IMR-90 (cell line): ENCODE results near the gene CA11. TPM values are rescaled to one million over a fixed set of nuclear protein-coding genes. Genes with fewer than 3 reads are reported as not detected.
A peak's percentile ranks its signal among the peaks of the same experiment; 100 is the strongest.

Experiments
- ATAC-seq: fragments of 200-7000 bp; cut with Tn5 transposase; 2 replicates; pipeline ENCODE4 v1.9.1; 2020; ENCODE audit warnings: low read depth, mild to moderate bottlenecking, moderate library complexity
- BruUV-seq: library from RNA; stranded (reverse); fragments of 400-500 nt; replicated peaks from 2 replicates; lab custom pipeline; 2021; lab: Mats Ljungman, UMichigan
- CTCF ChIA-PET: fragments of 300-600 bp; formaldehyde crosslinking; extraction: SDS; loops from one replicate; lab custom pipeline; 2021; ENCODE audit warnings: antibody characterized with exemption; lab: Yijun Ruan, JAX
- POLR2A ChIA-PET: fragments of 300-600 bp; sonication (Branson Sonifier 250); formaldehyde crosslinking; loops from one replicate; lab custom pipeline; 2022; ENCODE audit warnings: antibody characterized with exemption; ENCODE audit not compliant: unreplicated experiment; lab: Charles Lee
- DNase-seq: peaks from one replicate; pipeline ENCODE4 v3.0.0; 2013
- H2AFZ ChIP-seq: replicated peaks from 2 replicates; pipeline ENCODE3; 2013; ENCODE audit warnings: low read length, mild to moderate bottlenecking; ENCODE audit not compliant: poor library complexity
- H2AK5ac ChIP-seq: 2 replicates; pipeline ENCODE4 v1.6.1; 2013; ENCODE audit warnings: low read depth, low read length, inconsistent platforms
- H2AK9ac ChIP-seq: replicated peaks from 2 replicates; pipeline ENCODE3; 2013; ENCODE audit warnings: mild to moderate bottlenecking, low read depth, low read length, moderate library complexity; ENCODE audit not compliant: poor library complexity
- H2BK120ac ChIP-seq: 2 replicates; pipeline ENCODE4 v1.6.1; 2013; ENCODE audit warnings: low read depth, low read length, inconsistent platforms
- H2BK15ac ChIP-seq: 3 replicates; pipeline ENCODE4 v1.6.1; 2013; ENCODE audit warnings: low read depth, low read length, inconsistent platforms
- H2BK20ac ChIP-seq: 2 replicates; pipeline ENCODE4 v1.6.1; 2013; ENCODE audit warnings: low read depth, mild to moderate bottlenecking, inconsistent platforms, low read length, moderate library complexity
- H2BK5ac ChIP-seq: 2 replicates; pipeline ENCODE4 v1.6.1; 2013; ENCODE audit warnings: mild to moderate bottlenecking, low read depth, low read length, inconsistent platforms; ENCODE audit not compliant: poor library complexity, severe bottlenecking
- H3K14ac ChIP-seq: replicated peaks from 2 replicates; pipeline ENCODE4 v1.6.1; 2013; ENCODE audit warnings: low read depth, low read length, inconsistent platforms
- H3K18ac ChIP-seq: 2 replicates; pipeline ENCODE4 v1.6.1; 2013; ENCODE audit warnings: low read depth, low read length, control low read depth
- H3K23ac ChIP-seq: 2 replicates; pipeline ENCODE4 v1.6.1; 2013; ENCODE audit warnings: low read depth, low read length, inconsistent platforms
- H3K27ac ChIP-seq: 2 replicates; pipeline ENCODE4 v1.5.1; 2013; ENCODE audit warnings: mild to moderate bottlenecking, control low read depth, low read length; ENCODE audit not compliant: insufficient read depth
- H3K27me3 ChIP-seq: 2 replicates; pipeline ENCODE4 v1.6.1; 2013; ENCODE audit warnings: low read length; ENCODE audit not compliant: control insufficient read depth, insufficient read depth
- H3K36me3 ChIP-seq: 2 replicates; pipeline ENCODE4 v1.6.1; 2013; ENCODE audit warnings: low read length, mixed read lengths; ENCODE audit not compliant: control insufficient read depth, insufficient read depth
- H3K4ac ChIP-seq: 2 replicates; pipeline ENCODE4 v1.6.1; 2013; ENCODE audit warnings: low read depth, low read length, inconsistent platforms
- H3K4me1 ChIP-seq: 2 replicates; pipeline ENCODE4 v1.6.1; 2013; ENCODE audit warnings: low read length, mixed read lengths; ENCODE audit not compliant: control insufficient read depth, insufficient read depth
- H3K4me2 ChIP-seq: 2 replicates; pipeline ENCODE4 v1.6.1; 2013; ENCODE audit warnings: low read depth, mild to moderate bottlenecking, control low read depth, low read length, moderate library complexity
- H3K4me3 ChIP-seq: 2 replicates; pipeline ENCODE4 v1.5.1; 2013; ENCODE audit warnings: low read depth, mild to moderate bottlenecking, control low read depth, low read length, moderate library complexity; ENCODE audit not compliant: insufficient read depth
- H3K56ac ChIP-seq: 2 replicates; pipeline ENCODE4 v1.6.1; 2013; ENCODE audit warnings: low read length, inconsistent platforms; ENCODE audit not compliant: insufficient read depth; ENCODE audit errors: extremely low read depth
- H3K79me1 ChIP-seq, 2 experiments: 2 replicates each; pipeline ENCODE4 v1.6.1; 2013; ENCODE audit warnings: low read length in 2 of 2, inconsistent platforms in 1 of 2, low read depth in 1 of 2
- H3K9ac ChIP-seq: 2 replicates; pipeline ENCODE4 v1.6.1; 2013; ENCODE audit warnings: low read depth, low read length, control low read depth
- H3K9me1 ChIP-seq: 2 replicates; pipeline ENCODE4 v1.6.1; 2013; ENCODE audit warnings: low read length, inconsistent platforms; ENCODE audit not compliant: insufficient read depth
- H3K9me3 ChIP-seq: 2 replicates; pipeline ENCODE4 v1.6.1; 2013; ENCODE audit warnings: low read length; ENCODE audit not compliant: control insufficient read depth, insufficient read depth
- H4K20me1 ChIP-seq: 2 replicates; pipeline ENCODE4 v1.6.1; 2013; ENCODE audit warnings: low read length, inconsistent platforms; ENCODE audit not compliant: insufficient read depth
- H4K5ac ChIP-seq: 2 replicates; pipeline ENCODE4 v1.6.1; 2013; ENCODE audit warnings: mild to moderate bottlenecking, low read depth, low read length, control low read depth
- H4K8ac ChIP-seq, 2 experiments: 2 replicates each; pipeline ENCODE4 v1.6.1; 2013; ENCODE audit warnings: low read depth in 2 of 2, low read length in 2 of 2, control low read depth in 1 of 2, inconsistent platforms in 1 of 2
- H4K91ac ChIP-seq: 2 replicates; pipeline ENCODE4 v1.6.1; 2013; ENCODE audit warnings: low read depth, low read length, inconsistent platforms; ENCODE audit not compliant: insufficient read depth
- BHLHE40 ChIP-seq: fragments of 150-350 bp; IDR thresholded peaks from 2 replicates; pipeline ENCODE4 v1.6.1; 2016; ENCODE audit warnings: mild to moderate bottlenecking, low read depth, low read length
- CEBPB ChIP-seq: IDR thresholded peaks from 2 replicates; pipeline ENCODE4 v1.6.1; 2012; ENCODE audit warnings: low read depth, low read length, improper control_type of control experiment
- FOS ChIP-seq: fragments of 150-350 bp; IDR thresholded peaks from 2 replicates; pipeline ENCODE4 v1.6.1; 2016; ENCODE audit warnings: low read depth, low read length
- MAFK ChIP-seq: IDR thresholded peaks from 2 replicates; pipeline ENCODE4 v1.6.1; 2012; ENCODE audit warnings: low read depth, low read length, improper control_type of control experiment
- MAZ ChIP-seq: IDR thresholded peaks from 2 replicates; pipeline ENCODE4 v1.6.1; 2012; ENCODE audit warnings: low read depth, mild to moderate bottlenecking, low read length, improper control_type of control experiment, moderate library complexity, borderline replicate concordance
- NFE2L2 ChIP-seq: fragments of 150-350 bp; IDR thresholded peaks from 2 replicates; pipeline ENCODE4 v1.6.1; 2016; ENCODE audit warnings: low read depth, mild to moderate bottlenecking, low read length
- POLR2A ChIP-seq: IDR thresholded peaks from 2 replicates; pipeline ENCODE4 v1.6.1; 2012; ENCODE audit warnings: mild to moderate bottlenecking, low read depth, low read length
- RAD21 ChIP-seq: IDR thresholded peaks from 2 replicates; pipeline ENCODE4 v1.6.1; 2012; ENCODE audit warnings: low read length, improper control_type of control experiment
- RCOR1 ChIP-seq: IDR thresholded peaks from 2 replicates; pipeline ENCODE4 v1.6.1; 2012; ENCODE audit warnings: mild to moderate bottlenecking, low read length, improper control_type of control experiment; ENCODE audit not compliant: insufficient replicate concordance
- RFX5 ChIP-seq: IDR thresholded peaks from 2 replicates; pipeline ENCODE4 v1.8.0; 2012; ENCODE audit warnings: low read depth, mild to moderate bottlenecking, low read length, moderate library complexity
- SMC3 ChIP-seq: fragments of 150-350 bp; IDR thresholded peaks from 2 replicates; pipeline ENCODE4 v1.6.1; 2016; ENCODE audit warnings: low read depth, mild to moderate bottlenecking, antibody characterized with exemption, low read length, moderate library complexity
- WGBS, 2 experiments: methylation state at CpG; one replicate each; pipeline versions ENCODE4 v1.1.5 to v1.1.7; 2013; ENCODE audit warnings: missing lambda C conversion rate in 2 of 2; ENCODE audit not compliant: insufficient read length in 1 of 2; ENCODE audit errors: extremely low coverage in 2 of 2; 5-methylcytosine and 5-hydroxymethylcytosine counted together
- dilution Hi-C: fragments of 300-500 bp; cut with HindIII; formaldehyde crosslinking; loops from one replicate; pipeline ENCODE4 v1.14.3; 2018; ENCODE audit warnings: low sequenced_read_pairs; ENCODE audit not compliant: unreplicated experiment
- in situ Hi-C: fragments of 300-500 bp; cut with MboI; formaldehyde crosslinking; loops from 3 replicates; pipeline ENCODE4 v1.14.3; 2019; ENCODE audit warnings: low sequenced_read_pairs, inconsistent platforms, mixed read lengths
- intact Hi-C: fragments of 100-400 bp; cut with micrococcal nuclease; formaldehyde crosslinking; loops from 2 replicates; pipeline ENCODE4 v1.10.0; 2022
- polyA plus RNA-seq, 3 experiments: library from polyadenylated mRNA; depleted of rRNA; stranded (reverse); fragments of >200 nt; gene quantifications; 2 replicates each; pipeline ENCODE4 v1.2.3, GENCODE V29; 2012; ENCODE audit warnings: low replicate concordance in 1 of 3
- total RNA-seq: library from RNA; depleted of rRNA; stranded (reverse); fragments of >200 nt; gene quantifications from 2 replicates; pipeline ENCODE4 v1.2.3, GENCODE V29; 2012
- TF ChIP-seq, protein P1 (sequence below): conservative IDR thresholded peaks from 2 replicates; pipeline ENCODE4 v1.5.1; 2012; ENCODE audit warnings: mild to moderate bottlenecking, low read depth, low read length, improper control_type of control experiment
- TF ChIP-seq, protein P2 (sequence below): fragments of 150-350 bp; IDR thresholded peaks from 2 replicates; pipeline ENCODE4 v1.6.1; 2017; ENCODE audit warnings: mild to moderate bottlenecking, antibody characterized with exemption, low read length, low read depth
- TF ChIP-seq, protein P3 (sequence below): fragments of 150-350 bp; IDR thresholded peaks from 2 replicates; pipeline ENCODE4 v1.6.1; 2016; ENCODE audit warnings: low read depth, mild to moderate bottlenecking, low read length, moderate library complexity, borderline replicate concordance

The CA11 gene
- total and polyA plus RNA-seq, 2 of the 4 experiments (the other 2 are of a cell fraction) = 1.3 to 2.9 TPM

DNA sequence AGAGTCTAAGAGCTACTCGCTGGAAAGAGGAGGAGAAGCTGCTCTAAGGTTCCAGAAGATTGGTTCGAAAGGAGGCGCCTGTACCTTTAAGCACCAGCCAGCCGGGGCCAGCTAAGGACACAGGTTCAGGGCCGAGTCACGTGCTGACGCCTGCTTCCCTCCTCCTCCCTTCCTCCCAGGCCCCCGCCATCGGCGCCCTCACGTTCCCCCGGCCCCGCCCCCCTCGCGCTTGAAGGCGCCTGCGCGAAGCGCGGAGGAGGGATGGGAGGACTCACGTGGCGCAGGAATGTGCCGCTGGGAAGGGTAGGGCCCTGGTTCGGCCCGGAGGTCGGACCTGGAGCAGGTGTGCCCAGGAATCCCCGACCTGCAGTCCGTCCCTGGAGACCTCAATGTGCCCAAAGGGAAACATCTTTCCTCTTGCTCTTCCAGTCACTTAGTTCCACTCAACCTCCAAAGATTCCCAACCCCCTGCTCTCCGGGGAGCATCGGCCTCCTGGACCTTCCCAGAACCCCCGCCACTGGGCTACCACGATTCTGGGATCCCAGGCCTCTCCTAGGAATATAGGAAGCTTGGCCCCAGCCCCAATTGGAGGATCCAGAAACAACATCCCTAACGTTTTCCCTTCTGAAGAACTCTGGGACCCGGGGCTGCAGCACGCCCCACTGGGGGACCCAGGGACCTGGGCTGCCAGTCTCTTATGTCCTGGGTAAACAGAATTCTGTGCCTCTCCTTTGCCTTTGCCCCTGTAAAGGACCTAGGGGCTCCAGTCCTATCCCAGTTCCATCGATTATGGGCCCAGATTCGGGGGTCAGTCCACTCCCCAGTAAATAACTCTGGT lies 11.3 kb downstream of the CA11 start:
- Histone ChIP-seq H2AK5ac (peak overlapping the region; percentile 98), H3K4ac (peak overlapping the region; percentile 96), H3K27me3 (no peaks in the 10 kb centered on the region), H3K4me3 (peak overlapping the region; percentile 15; the same call in 1 of the 2 replicates), H3K23ac (peak overlapping the region; percentile 61), H3K27ac (peak overlapping the region; percentile 83), H3K9me3 (no peaks in the 10 kb centered on the region), H2BK5ac (peak overlapping the region; percentile 91), H3K36me3 (no peaks in the 10 kb centered on the region; the same call in 1 of the 2 replicates), H3K9me1 (peaks cover 28% of the 10 kb centered on the region), H4K5ac (peak overlapping the region; percentile 95), H2BK120ac (peak overlapping the region; percentile 97), H2BK15ac (peak overlapping the region; percentile 96), H3K56ac (peak overlapping the region; percentile 63), H3K18ac (peak overlapping the region; percentile 92), H3K9ac (peak overlapping the region; percentile 71), H3K14ac (peak overlapping the region; percentile 95), H4K91ac (peak overlapping the region; percentile 95), H4K20me1 (peaks cover 4% of the 10 kb centered on the region; the same call in 1 of the 2 replicates), H3K4me2 (peak overlapping the region; percentile 67), H2BK20ac (peak overlapping the region; percentile 99), H4K8ac (peak overlapping the region; percentile 92 to 99), H3K4me1 (peaks cover 43% of the 10 kb centered on the region), H2AFZ (peak overlapping the region; percentile 91), H2AK9ac (peak overlapping the region; percentile 94), H3K79me1 (peaks cover 0 to 18% of the 10 kb centered on the region in 2 experiments; a peak in 3 of 4 replicates)
- CTCF ChIA-PET = no interaction called here
- intact Hi-C loops (no loop called here), in situ Hi-C loops (no loop called here), dilution Hi-C loops (no loop called here)
- DNase-seq = peak; percentile 92
- BruUV-seq = no TSS peak
- ATAC-seq = peak; percentile 40
- POLR2A ChIA-PET = interaction anchor here (0.7 kb wide), 1 partner anchor 14 kb away, joined by 3 read pairs; no protein-coding TSS in a partner anchor
- 28% methylated on average over 2 of the region's 37 CpGs; no CpG with 5 or more reads in 1 of the 2 experiments for WGBS, 2 experiments
- peak; percentile 98 for TF ChIP-seq BHLHE40
- TF ChIP-seq MAZ = peak; percentile 99
- TF ChIP-seq RAD21 = no peak
- TF ChIP-seq RCOR1 = no peak
- no peak for TF ChIP-seq RFX5
- TF ChIP-seq MAFK = no peak
- no peak for TF ChIP-seq FOS
- no peak for TF ChIP-seq POLR2A
- TF ChIP-seq, protein P1, sequence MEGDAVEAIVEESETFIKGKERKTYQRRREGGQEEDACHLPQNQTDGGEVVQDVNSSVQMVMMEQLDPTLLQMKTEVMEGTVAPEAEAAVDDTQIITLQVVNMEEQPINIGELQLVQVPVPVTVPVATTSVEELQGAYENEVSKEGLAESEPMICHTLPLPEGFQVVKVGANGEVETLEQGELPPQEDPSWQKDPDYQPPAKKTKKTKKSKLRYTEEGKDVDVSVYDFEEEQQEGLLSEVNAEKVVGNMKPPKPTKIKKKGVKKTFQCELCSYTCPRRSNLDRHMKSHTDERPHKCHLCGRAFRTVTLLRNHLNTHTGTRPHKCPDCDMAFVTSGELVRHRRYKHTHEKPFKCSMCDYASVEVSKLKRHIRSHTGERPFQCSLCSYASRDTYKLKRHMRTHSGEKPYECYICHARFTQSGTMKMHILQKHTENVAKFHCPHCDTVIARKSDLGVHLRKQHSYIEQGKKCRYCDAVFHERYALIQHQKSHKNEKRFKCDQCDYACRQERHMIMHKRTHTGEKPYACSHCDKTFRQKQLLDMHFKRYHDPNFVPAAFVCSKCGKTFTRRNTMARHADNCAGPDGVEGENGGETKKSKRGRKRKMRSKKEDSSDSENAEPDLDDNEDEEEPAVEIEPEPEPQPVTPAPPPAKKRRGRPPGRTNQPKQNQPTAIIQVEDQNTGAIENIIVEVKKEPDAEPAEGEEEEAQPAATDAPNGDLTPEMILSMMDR = no peak
- no peak for TF ChIP-seq CEBPB
- no peak for TF ChIP-seq SMC3
- 0 out of 2 replicates have a peak, but pooled peaks have one; percentile 13 for TF ChIP-seq NFE2L2
- TF ChIP-seq, protein P2, sequence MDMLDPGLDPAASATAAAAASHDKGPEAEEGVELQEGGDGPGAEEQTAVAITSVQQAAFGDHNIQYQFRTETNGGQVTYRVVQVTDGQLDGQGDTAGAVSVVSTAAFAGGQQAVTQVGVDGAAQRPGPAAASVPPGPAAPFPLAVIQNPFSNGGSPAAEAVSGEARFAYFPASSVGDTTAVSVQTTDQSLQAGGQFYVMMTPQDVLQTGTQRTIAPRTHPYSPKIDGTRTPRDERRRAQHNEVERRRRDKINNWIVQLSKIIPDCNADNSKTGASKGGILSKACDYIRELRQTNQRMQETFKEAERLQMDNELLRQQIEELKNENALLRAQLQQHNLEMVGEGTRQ = peak; percentile 94
- TF ChIP-seq, protein P3, sequence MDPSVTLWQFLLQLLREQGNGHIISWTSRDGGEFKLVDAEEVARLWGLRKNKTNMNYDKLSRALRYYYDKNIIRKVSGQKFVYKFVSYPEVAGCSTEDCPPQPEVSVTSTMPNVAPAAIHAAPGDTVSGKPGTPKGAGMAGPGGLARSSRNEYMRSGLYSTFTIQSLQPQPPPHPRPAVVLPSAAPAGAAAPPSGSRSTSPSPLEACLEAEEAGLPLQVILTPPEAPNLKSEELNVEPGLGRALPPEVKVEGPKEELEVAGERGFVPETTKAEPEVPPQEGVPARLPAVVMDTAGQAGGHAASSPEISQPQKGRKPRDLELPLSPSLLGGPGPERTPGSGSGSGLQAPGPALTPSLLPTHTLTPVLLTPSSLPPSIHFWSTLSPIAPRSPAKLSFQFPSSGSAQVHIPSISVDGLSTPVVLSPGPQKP = no peak
